PC-9 (cell line): ENCODE measurements around the gene GMDS. TPM values are rescaled to one million over a fixed set of nuclear protein-coding genes. Genes with fewer than 3 reads are reported as not detected.

ENCODE experiments used
- BruUV-seq: library from RNA; stranded (reverse); fragments of 400-500 nt; replicated peaks from 2 replicates; lab custom pipeline; 2021; lab: Mats Ljungman, UMichigan
- CTCF ChIA-PET: fragments of 300-600 bp; sonication (Branson Sonifier 250); formaldehyde crosslinking; loops from one replicate; lab custom pipeline; 2022; ENCODE audit warnings: antibody characterized with exemption; lab: Charles Lee
- POLR2A ChIA-PET: fragments of 300-600 bp; sonication (Branson Sonifier 250); formaldehyde crosslinking; loops from one replicate; lab custom pipeline; 2022; ENCODE audit warnings: antibody characterized with exemption; ENCODE audit not compliant: unreplicated experiment; lab: Charles Lee
- DNase-seq, 2 experiments: peaks; one replicate each; pipeline versions ENCODE4 v3.0.0 to v3.0.0-alpha.2; 2015 to 2022; ENCODE audit warnings: mixed read lengths in 1 of 2
- H2AFZ ChIP-seq: fragments of 200-600 bp; sonication (generic); 2 replicates; pipeline ENCODE4 v1.8.1; 2017; ENCODE audit warnings: antibody characterized with exemption
- H3F3A ChIP-seq: fragments of 200-600 bp; sonication (generic); 2 replicates; pipeline ENCODE4 v1.8.1; 2017; ENCODE audit warnings: antibody characterized with exemption, mild to moderate bottlenecking, low read depth; ENCODE audit not compliant: insufficient read depth
- H3K27ac ChIP-seq: fragments of 200-600 bp; sonication (generic); 2 replicates; pipeline ENCODE4 v1.6.1; 2016; ENCODE audit warnings: mixed run types
- H3K27me3 ChIP-seq: fragments of 200-600 bp; sonication (generic); 2 replicates; pipeline ENCODE4 v1.6.1; 2016; ENCODE audit warnings: low read depth, mixed run types; ENCODE audit not compliant: insufficient read depth
- H3K36me3 ChIP-seq: fragments of 200-600 bp; sonication (generic); 2 replicates; pipeline ENCODE4 v1.6.1; 2016; ENCODE audit warnings: low read depth, mixed run types
- H3K4me1 ChIP-seq: fragments of 200-600 bp; sonication (generic); replicated peaks from 2 replicates; pipeline ENCODE4 v1.6.1; 2016; ENCODE audit warnings: mixed run types; ENCODE audit not compliant: insufficient read depth
- H3K4me2 ChIP-seq: fragments of 200-600 bp; sonication (generic); 2 replicates; pipeline ENCODE4 v1.6.1; 2017; ENCODE audit warnings: mixed run types
- H3K4me3 ChIP-seq: fragments of 200-600 bp; sonication (generic); 2 replicates; pipeline ENCODE4 v1.6.1; 2016; ENCODE audit warnings: mixed run types
- H3K79me2 ChIP-seq: fragments of 200-600 bp; sonication (generic); 2 replicates; pipeline ENCODE4 v1.6.1; 2017; ENCODE audit warnings: low read depth, mixed run types
- H3K9me2 ChIP-seq: fragments of 200-600 bp; sonication (generic); 2 replicates; pipeline ENCODE4 v1.8.1; 2017; ENCODE audit warnings: mild to moderate bottlenecking; ENCODE audit not compliant: insufficient read depth
- H3K9me3 ChIP-seq: fragments of 200-600 bp; sonication (generic); 2 replicates; pipeline ENCODE4 v1.8.1; 2016; ENCODE audit warnings: low read depth; ENCODE audit not compliant: insufficient read depth
- H4K20me1 ChIP-seq: fragments of 200-600 bp; sonication (generic); 2 replicates; pipeline ENCODE4 v1.8.1; 2017; ENCODE audit not compliant: insufficient read depth
- CTCF ChIP-seq: fragments of 200-600 bp; sonication (generic); conservative IDR thresholded peaks from 2 replicates; pipeline ENCODE4 v1.6.1; 2017; ENCODE audit warnings: mixed run types, antibody characterized with exemption, mild to moderate bottlenecking, moderate library complexity
- EZH2 ChIP-seq: fragments of 200-600 bp; sonication (generic); IDR thresholded peaks from 2 replicates; pipeline ENCODE4 v1.8.0; 2017; ENCODE audit warnings: antibody characterized with exemption, low read depth
- intact Hi-C: fragments of 100-400 bp; cut with micrococcal nuclease; formaldehyde crosslinking; loops from one replicate; pipeline ENCODE4 v1.10.0; 2022; ENCODE audit not compliant: unreplicated experiment
- total RNA-seq: library from RNA; stranded (reverse); gene quantifications from 2 replicates; pipeline ENCODE4 v1.2.3, GENCODE V29; 2021

GMDS gene
- total RNA-seq, 1 experiment from 2014 or later, result 30.1 TPM

- Histone ChIP-seq H3F3A (peaks cover 5% of the 10 kb centered on the region; the same call in 1 of the 2 replicates), H3K27ac (no peak overlapping the region), H3K79me2 (no peaks in the 10 kb centered on the region), H3K4me3 (no peak overlapping the region), H3K4me2 (no peak overlapping the region), H2AFZ (no peak overlapping the region), H3K9me3 (no peaks in the 10 kb centered on the region), H3K27me3 (no peaks in the 10 kb centered on the region), H3K4me1 (peaks cover 11% of the 10 kb centered on the region), H3K36me3 (no peaks in the 10 kb centered on the region), H4K20me1 (no peaks in the 10 kb centered on the region), H3K9me2 (no peaks in the 10 kb centered on the region)
- no TSS peak for BruUV-seq
- POLR2A ChIA-PET, result no interaction called here
- intact Hi-C loops, result loop anchor here (10.0 kb wide), 1 partner anchor 853 kb away; the partner anchor contains the start of gene WRNIP1
- CTCF ChIA-PET, result no interaction called here
- DNase-seq, result no peak
- TF ChIP-seq CTCF (no peak), EZH2 (no peak)
Measured at GRCh38 chr6:1911474-1911873, 333.9 kb downstream of the GMDS start.

GRCh38 chr6:1910621-1911407 lies 334.6 kb downstream of the GMDS start:
- H3K4me1 ChIP-seq, result peaks cover 4% of the 10 kb centered on the region
- no TSS peak for BruUV-seq
- H3K27me3 ChIP-seq, result no peaks in the 10 kb centered on the region
- H3K79me2 ChIP-seq, result no peaks in the 10 kb centered on the region
- intact Hi-C loops, result loop anchor here (10.0 kb wide), 1 partner anchor 854 kb away; the partner anchor contains the start of gene WRNIP1
- H3F3A ChIP-seq, result no peaks in the 10 kb centered on the region
- H4K20me1 ChIP-seq, result no peaks in the 10 kb centered on the region
- ChIA-PET CTCF (no interaction called here), POLR2A (no interaction called here)
- H3K4me2 ChIP-seq, result no peak overlapping the region
- H3K27ac ChIP-seq, result no peak overlapping the region
- no peak overlapping the region for H2AFZ ChIP-seq
- no peaks in the 10 kb centered on the region for H3K9me3 ChIP-seq
- no peak overlapping the region for H3K4me3 ChIP-seq
- no peak for TF ChIP-seq EZH2
- no peak for TF ChIP-seq CTCF
- no peaks in the 10 kb centered on the region for H3K9me2 ChIP-seq
- no peak for DNase-seq
- no peaks in the 10 kb centered on the region for H3K36me3 ChIP-seq

GRCh38 chr6:1908784-1909183 lies 336.6 kb downstream of the GMDS start:
- intact Hi-C loops, result no loop called here
- no peaks in the 10 kb centered on the region for H3K9me3 ChIP-seq
- no peaks in the 10 kb centered on the region for H3K36me3 ChIP-seq
- no peak overlapping the region for H3K4me3 ChIP-seq
- H3K27ac ChIP-seq, result no peak overlapping the region
- no peak for DNase-seq
- no peaks in the 10 kb centered on the region for H3K79me2 ChIP-seq
- no peak overlapping the region for H3K4me2 ChIP-seq
- no peaks in the 10 kb centered on the region for H3F3A ChIP-seq
- no TSS peak for BruUV-seq
- H3K9me2 ChIP-seq, result no peaks in the 10 kb centered on the region
- ChIA-PET CTCF (no interaction called here), POLR2A (no interaction called here)
- H3K27me3 ChIP-seq, result no peaks in the 10 kb centered on the region
- H4K20me1 ChIP-seq, result no peaks in the 10 kb centered on the region
- H3K4me1 ChIP-seq, result no peaks in the 10 kb centered on the region
- H2AFZ ChIP-seq, result no peak overlapping the region
- TF ChIP-seq CTCF (no peak), EZH2 (no peak)
